Effector CD8-positive, alpha-beta T cell (primary cell): ENCODE measurements around the gene SLC26A5.
"Not testable (repeated sequence)": the region's sequence is repeated elsewhere in the genome, so short reads cannot be mapped to it uniquely, and the experiment has no call there.

Experiments
- DNase-seq: peaks from one replicate; lab custom pipeline; 2025; lab: John Stamatoyannopoulos, UW

The SLC26A5 gene

DNA sequence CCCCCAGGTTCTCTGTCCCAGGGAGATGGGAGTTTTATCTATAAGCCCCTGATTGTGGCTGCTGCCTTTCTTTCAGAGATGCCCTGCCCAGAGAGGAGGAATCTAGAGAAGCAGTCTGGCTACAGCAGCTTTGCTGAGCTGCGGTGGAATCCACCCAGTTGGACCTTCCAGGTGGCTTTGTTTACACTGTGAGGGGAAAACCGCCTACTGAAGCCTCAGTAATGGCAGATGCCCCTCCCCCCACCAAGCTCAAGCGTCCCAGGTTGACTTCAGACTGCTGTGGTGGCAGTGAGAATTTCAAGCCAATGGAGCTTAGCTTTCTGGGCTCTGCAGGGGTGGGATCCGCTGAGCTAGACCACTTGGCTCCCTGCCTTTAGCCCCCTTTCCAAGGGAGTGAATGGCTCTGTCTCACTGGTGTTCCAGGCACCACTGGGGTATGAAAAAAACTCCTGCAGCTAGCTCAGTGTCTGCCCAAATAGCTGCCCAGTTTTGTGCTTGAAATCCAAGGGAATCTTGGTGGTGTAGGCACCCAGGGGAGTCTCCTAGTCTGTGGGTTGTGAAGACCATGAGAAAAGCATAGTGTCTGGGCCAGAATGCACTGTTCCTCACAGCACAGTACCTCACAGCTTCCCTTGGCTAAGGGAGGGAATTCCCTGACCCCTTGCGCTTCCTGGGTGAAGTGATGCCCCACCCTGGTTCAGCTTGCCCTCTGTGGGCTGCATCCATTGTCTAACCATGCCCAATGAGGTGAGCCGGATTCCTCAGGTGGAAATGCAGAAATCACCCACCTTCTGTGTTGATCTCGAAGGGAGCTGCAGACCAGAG, 40.0 kb downstream of the SLC26A5 start:
- DNase-seq: not testable (repeated sequence)

DNA sequence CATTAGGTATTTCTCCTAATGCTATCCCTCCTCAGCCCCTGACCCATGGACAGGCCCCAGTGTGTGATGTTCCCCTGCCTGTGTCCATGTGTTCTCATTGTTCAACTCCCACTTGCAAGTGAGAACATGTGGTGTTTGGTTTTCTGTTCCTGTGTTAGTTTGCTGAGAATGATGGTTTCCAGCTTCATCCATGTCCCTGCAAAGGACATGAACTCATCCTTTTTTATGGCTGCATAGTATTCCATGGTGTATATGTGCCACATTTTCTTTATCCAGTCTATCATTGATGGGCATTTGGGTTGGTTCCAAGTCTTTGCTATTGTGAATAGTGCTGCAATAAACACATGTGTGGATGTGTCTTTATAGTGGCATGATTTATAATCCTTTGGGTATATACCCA, 46.3 kb downstream of the SLC26A5 start:
- not testable (repeated sequence) for DNase-seq

DNA sequence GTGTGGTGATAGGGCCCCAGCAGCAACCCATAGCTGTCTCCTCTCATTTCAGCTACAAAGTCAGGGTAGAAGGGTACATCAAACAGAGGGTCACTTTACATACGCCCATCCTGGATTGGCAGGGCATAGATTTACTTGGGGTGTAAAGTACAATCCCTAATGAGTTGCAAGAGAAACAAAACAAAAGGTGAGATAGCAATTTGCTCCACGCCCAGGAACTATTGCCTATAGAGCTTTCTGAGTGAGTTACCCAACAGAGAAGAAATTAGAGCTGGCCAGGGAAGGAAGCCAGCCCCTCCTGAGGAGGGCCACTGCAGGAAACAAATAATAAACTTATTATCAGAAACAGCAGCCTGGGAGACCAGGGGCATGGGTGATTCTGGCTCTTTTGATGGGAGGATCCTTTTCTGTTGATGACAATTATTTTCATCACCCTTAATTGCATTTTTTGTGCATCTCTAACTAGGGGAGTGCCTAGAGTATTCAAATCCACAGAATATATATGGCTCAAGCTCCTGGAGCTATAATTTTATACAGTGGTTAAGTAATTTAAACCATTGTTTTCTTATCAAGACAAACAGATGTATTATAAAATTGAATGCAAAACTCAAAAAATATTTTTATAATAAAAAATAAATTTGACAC, 47.4 kb downstream of the SLC26A5 start:
- DNase-seq: no peak

DNA sequence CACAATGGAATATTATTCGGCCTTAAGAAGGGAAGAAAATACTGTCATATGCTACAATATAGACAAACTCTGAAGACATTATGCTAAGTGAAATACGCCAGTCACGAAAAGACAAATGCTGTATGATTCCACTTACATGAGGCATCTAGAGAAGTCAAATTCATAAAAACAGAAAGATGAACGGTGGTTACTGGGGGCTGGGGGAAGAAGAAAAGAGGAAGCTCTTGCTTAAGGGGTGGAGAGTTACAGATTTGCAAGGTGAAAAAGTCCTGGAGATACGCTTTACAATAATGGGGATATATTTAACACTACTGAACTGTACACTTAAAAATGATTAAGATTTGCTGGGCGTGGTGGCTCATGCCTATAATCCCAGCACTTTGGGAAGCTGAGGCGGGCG, 49.5 kb downstream of the SLC26A5 start:
- no peak for DNase-seq

DNA sequence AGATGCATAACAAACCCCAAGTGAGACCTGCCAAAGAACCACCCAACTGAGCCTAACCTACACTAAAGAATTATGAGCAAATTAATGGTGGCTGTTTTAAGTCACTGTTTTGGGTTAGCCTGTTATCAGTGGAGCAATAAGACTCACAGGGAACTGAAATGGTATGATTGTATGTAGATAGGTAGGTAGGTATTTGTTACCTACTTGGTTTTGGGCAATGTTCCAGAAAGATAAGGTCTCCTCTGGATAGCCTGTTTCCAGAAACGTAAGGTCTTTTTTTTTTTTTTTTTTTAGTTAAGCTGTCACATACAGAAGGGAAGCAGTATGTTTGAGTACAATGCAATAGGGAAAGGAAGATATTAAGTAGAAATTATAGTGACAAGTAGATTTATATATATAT, 50.9 kb downstream of the SLC26A5 start:
- DNase-seq: no peak

DNA sequence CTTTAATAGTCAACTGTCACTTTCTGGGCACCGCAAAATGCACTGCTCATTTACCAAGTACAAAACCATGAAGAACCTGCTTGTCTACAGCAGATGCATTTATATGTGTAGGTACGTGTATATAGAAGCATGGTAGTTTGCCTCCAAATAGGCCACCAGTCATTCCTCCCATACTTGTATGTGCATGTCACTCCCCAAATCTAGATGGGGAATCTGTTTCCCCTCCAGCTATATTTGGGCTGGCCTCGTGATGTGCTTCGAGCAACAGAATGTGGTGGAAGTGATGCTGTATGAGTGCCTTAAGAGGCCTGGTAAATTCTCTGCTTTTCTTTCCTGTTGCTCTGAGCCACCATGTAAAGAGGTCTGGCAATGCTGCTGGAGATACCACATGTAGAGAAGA, 51.4 kb downstream of the SLC26A5 start:
- DNase-seq: no peak

DNA sequence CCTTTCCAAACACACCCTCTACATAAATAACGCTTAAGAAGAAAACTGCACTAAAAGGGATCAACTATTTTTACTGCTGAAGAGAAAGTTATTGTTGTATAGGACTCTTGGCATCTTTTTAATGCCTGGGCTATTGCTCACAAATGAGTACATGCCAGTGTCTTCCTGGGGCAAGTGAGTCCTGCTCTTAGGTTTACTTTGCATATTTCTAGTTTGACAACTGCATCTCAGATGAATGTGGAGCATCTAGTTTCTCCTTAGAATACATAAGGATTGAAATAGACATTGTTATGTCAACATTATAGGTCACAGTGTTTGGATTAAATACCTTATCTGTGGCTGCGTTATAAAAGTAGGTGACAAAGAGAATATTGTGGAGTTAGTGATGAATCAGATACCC, 54.0 kb downstream of the SLC26A5 start:
- DNase-seq: no peak

DNA sequence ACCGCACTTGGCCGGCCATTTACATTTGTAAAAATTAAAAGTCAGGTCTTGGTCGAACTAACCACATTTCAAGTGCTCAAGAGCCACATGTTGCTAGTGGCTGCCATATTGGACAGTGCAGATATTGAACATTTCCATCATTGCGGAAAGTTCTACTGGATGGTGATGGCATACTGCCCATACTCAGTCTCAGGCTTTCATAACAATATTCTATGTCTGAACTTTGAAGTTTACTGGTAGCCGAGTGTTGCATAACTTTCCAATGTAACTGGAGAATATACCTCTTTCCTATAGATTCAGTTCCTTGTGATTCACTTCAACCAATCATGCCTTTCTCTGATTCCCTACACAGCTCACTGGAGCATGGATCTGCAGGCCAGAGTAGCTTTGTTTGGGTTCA, 54.9 kb downstream of the SLC26A5 start:
- no peak for DNase-seq

DNA sequence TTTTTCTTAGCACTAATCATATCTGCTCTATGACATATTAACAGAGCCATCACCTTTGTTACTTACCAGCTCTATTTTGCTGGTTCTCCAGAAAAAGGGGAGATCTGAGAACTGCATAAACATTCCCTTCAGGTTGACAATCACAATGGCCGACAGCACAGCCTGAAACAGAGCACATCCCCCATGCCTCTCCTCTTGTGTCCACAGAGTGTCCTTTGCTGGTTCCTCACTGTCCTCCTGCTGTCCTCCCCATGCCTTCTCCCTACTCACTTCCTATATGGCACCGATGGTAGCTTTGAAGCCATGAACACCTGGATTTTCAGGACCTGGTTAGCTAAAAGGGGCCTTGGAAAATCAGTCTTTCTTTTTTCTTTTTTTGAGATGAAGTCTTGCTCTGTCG, 56.7 kb downstream of the SLC26A5 start:
- DNase-seq: no peak

DNA sequence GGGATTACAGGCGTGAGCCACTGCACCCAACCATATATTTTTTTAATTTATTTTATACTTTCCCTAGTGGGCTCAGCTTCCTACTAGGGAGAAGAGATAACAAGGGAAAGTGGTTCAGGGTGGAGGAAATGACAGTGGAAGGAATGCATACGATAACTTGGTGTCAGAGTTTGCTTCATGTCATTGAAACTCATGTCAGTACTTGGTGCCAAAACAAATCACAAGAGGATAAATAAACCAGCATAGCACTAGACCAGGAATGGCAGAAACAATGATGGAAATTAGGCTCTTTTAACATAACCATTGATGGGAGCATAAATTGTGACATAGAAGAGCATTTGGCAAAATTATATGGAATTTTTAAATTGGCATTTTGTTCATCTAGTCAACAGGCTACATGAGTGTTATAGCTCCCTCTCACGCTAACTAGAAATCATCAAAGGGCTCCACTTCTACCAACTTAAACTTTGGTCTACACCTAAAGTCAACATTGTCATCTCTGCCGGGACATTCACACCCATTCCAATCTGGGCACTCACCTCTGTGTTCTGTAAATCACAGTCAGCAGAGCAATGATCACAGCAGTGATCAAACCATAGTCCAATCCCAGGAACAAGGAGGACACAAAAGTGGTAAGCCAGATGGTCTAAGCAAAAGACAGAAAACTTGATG, 57.4 kb downstream of the SLC26A5 start:
- no peak for DNase-seq

DNA sequence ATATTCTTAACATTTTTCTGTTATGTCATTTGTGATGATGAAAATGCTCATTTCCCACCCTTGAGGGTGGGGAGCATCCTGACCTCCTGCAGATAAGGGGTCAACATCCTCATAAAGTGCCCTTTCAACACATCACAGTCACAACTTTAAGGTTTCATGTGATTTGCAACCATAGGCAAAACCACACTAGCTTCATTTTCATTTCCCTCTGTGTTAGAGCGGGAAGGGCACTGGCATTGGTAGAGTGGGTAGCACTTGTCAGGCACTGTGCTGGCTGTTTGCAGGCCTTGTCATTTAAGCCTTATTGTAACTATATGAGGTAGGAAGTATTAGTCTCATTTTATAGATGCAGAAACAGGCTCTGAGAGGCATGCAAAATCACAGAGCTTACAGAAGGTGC, 58.8 kb downstream of the SLC26A5 start:
- DNase-seq: no peak

DNA sequence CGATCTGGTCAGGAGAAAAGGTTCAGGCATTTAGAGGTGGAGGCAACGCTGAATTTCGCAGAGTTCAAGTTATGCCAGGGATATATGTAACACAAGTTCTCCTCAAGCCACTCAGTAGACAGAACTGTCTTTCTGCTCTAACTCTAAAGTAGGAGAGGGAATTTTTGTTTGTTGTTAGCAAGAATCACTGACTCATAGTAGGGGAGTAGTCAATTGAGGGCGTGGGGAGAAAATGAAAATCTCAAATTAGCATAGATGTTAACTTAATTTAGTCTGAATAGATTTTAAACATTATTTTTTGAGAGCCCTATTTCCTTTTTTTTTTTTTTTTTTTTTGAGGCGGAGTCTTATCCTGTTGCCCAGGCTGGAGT, 64.0 kb downstream of the SLC26A5 start:
- DNase-seq: no peak

DNA sequence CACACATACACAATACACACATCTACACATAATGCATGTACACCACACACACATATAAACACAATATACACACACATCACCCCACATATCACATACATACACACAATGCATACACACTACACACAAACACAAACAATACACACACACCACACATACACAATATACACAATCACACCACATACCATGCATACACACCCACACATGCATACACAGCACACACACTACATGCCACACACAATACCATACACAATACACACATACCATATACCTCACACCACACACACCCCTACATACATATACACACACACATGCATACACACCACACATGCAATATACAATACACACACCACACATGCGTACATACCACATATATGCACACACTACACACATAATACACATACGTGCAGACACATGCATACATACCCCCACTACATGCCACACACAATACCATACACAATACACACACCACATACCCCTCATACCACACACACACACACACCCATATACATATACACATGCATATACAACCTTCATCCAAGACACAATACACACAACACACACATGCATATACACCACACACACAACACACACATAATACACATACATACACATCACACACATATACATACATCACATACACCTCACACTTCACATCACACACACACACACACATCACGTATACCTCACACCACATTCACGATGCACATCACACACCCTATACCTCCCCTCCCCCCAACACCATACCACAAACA, 64.6 kb downstream of the SLC26A5 start:
- no peak for DNase-seq

DNA sequence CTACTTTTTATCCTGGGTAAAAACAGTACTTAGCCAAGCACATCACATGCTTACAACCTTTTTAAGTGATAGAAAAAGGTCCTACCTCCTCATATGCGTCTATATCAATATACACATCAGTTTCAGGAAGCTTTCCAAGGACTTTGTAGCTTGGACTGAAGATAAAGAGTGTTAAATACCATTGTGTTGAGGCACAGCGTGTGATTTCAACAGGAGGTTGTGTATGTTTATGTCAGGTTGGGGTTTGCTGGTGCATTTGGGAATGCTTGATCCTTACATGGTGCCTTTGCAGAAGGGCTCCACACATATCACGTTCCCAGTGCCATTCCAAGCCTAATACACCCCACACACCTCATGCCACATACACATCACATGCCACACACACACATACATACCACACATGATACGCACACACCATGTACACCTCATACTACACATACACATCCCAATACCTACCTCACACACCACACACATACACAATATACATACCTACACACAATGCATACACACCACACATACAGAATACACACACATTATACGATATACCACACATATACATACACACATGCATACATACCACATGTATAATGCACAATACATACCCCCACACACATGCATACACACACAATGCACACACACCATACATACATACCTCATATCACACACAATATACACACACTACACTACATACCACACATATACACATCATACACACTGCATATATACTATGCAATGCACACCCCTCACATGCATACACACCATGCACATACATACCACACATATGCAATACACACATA, 65.4 kb downstream of the SLC26A5 start:
- no peak for DNase-seq

DNA sequence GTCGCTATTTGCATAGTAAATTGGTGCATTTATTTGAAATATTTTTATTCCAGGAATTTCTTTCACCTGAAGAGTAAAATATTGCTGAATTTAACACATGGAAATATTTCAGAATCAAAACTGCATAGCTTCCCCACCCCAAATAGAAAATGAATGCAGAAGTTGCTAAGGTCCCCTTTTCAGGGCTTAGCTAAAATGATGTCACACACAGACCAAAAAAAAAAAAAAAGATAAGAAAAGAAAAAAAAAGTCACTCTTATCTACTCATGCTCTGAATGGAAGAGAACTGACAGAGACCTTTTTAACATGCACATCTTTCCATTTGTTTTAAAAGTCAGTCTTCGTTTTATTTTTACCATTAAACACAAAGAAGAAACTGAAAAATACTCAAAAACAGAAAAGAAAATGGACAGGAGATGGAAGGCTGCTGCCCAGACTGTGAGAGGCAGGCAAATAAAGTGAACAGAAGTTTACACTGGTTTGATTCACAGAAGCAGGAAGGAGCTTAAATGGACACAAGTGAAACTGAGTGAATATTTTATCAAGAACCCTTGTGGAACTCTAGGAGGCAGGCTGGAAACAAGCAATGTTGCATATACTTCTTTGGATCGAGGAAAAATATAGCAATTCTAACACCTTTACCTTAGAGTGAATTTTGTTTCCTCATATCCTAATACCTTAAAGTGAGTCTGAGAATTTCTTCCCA, 66.6 kb downstream of the SLC26A5 start:
- DNase-seq: no peak

DNA sequence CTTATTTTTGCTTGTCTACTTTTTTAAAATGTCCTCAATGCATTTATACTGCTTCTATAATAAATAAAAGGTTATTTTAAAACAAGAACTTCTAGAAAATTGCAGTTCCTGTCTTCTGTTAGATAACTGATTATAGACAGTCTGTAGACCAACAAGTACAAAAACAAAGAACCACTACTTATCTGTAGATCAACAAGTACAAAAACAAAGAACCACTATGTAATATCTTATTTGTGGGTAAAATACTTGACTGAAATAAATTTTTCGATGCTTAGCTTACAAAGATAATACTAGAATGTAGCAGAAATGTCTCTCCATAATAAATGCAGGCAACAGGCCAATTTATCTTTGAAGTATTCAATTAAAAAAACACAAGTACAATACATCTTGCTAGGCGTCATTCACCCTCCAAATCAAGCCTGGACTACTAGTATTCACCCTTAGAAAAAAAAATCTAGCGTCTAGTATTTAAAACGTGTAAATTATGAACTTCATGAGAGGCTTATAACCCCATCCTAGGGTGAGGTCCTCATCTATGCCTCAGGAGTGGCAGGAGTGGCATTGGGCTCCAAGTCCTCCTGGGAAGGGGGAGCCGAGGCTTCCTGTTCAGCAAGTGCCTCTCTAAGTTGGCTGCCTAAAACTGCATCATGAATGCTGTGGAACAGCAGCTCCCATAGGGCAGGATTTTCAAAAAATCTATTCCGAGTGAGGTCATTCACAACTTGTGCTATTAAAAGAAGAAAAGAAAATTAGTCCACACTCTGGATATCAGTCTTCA, 72.0 kb downstream of the SLC26A5 start:
- no peak for DNase-seq

DNA sequence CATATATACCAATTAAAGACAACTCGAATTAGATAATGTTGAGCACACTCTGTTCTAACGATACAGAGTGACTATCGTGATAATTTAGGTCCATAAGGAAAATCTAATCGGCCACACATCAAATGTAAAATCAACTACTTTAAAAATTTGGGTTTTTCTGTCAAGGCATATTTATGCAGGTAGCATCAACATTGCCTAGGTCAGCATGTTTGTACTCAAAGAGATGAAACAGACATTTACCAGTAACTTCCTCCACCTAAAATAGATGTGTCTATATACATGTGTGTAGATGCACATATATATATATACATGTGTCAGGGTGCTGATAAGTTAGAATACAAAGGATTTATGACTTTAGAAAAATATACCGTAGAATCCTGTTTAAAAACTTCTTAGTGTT, 76.6 kb downstream of the SLC26A5 start:
- DNase-seq: no peak

DNA sequence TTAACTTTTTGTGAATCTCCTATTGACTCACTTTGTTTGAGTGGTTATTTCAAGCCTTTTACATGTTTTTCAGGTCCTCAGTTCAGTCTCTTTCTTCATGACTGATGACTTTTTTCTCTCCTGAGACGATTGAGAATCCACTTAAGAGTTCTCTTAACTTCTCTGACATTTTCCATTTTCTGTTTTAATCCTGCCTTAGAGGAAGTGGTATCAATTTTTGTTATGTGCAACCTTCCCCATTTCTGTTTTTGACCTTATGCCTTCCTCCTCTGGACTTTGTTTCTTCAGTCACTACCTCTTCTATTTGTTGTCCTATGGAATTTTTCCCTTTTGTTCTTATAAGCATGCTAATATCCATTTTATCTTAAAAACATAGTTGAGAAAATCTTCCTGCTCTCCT, 96.2 kb downstream of the SLC26A5 start:
- DNase-seq: no peak

DNA sequence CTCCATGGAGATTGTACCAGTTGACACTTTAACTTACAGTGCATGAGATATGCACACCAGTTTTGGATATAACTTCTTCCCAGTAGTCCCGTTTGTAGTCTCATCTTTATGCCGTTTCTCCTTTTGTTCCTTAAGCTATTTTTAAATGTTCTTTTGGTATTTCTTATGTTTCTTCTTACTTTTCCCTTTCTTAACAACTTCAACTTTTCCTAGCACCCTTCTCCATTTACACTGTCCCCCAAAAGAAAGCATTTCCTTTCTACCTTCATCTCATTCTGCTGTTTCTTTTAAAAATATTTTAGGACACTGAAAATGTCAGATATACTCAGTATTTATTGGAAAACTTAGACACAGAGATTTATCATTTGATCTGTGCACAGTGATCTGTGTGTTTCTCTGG, 97.0 kb downstream of the SLC26A5 start:
- DNase-seq: no peak

DNA sequence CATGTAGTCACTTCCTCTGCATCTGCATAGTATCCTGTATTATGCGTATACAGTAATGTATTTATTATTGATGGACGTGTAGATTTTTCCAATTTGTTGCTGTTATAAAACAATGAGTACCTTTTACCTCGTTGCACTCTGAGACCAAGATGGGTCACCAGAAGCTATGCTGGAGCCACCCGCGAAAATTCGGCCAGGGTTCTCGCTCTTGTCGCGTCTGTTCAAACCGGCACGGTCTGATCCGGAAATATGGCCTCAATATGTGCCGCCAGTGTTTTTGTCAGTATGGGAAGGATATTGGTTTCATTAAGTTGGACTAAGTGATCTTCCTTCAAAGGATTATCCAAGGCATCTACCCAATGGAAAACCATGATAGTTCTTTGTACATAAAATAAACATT, 97.6 kb downstream of the SLC26A5 start:
- DNase-seq: no peak
